ENCODE measurements around the gene GATAD1.

GRCh38 chr7:92402920-92403759 is 44.1 kb upstream of the GATAD1 start:
- TF ChIP-seq POLR2A (IDR thresholded peaks at IDR 0.05; ENCODE audit: low read length) (no peak), GATA1 (IDR thresholded peaks at IDR 0.05; ENCODE audit: low read depth, low read length) (no peak)
